Loucy (cell line): ENCODE data around the gene EXOSC3.

Experiments
- H2AFZ ChIP-seq: fragments of 200-600 bp; sonication (generic); 2 replicates; pipeline ENCODE4 v1.6.0; 2016; ENCODE audit warnings: antibody characterized with exemption, mild to moderate bottlenecking, low read length, moderate library complexity
- H3F3A ChIP-seq: fragments of 200-600 bp; 2 replicates; pipeline ENCODE4 v1.6.0; 2016; ENCODE audit warnings: antibody characterized with exemption, low read depth, mild to moderate bottlenecking
- H3K27me3 ChIP-seq: fragments of 200-600 bp; sonication (generic); 2 replicates; pipeline ENCODE4 v1.6.1; 2014; ENCODE audit warnings: low read length, mild to moderate bottlenecking; ENCODE audit not compliant: insufficient read depth, poor library complexity, severe bottlenecking
- H3K36me3 ChIP-seq: fragments of 200-600 bp; sonication (generic); 2 replicates; pipeline ENCODE4 v1.6.1; 2016; ENCODE audit warnings: low read length; ENCODE audit not compliant: insufficient read depth
- H3K4me1 ChIP-seq: fragments of 200-600 bp; sonication (generic); 2 replicates; pipeline ENCODE4 v1.5.1; 2014; ENCODE audit warnings: low read length, mild to moderate bottlenecking; ENCODE audit not compliant: insufficient read depth, poor library complexity, severe bottlenecking
- H3K4me2 ChIP-seq: fragments of 200-600 bp; sonication (generic); 2 replicates; pipeline ENCODE4 v1.6.0; 2014; ENCODE audit warnings: antibody characterized with exemption, low read length, low read depth, mild to moderate bottlenecking; ENCODE audit not compliant: poor library complexity, severe bottlenecking
- H3K4me3 ChIP-seq: fragments of 200-600 bp; sonication (generic); 2 replicates; pipeline ENCODE4 v1.5.1; 2014; ENCODE audit warnings: low read length, mild to moderate bottlenecking, mixed read lengths; ENCODE audit not compliant: poor library complexity, severe bottlenecking
- H3K79me2 ChIP-seq: fragments of 200-600 bp; sonication (generic); 2 replicates; pipeline ENCODE4 v1.6.1; 2014; ENCODE audit warnings: low read length; ENCODE audit not compliant: insufficient read depth
- H3K9ac ChIP-seq: fragments of 200-600 bp; sonication (generic); 2 replicates; pipeline ENCODE4 v1.6.0; 2014; ENCODE audit warnings: mild to moderate bottlenecking, low read depth, low read length, moderate library complexity; ENCODE audit not compliant: poor library complexity, severe bottlenecking
- H3K9me2 ChIP-seq: fragments of 200-600 bp; sonication (generic); replicated peaks from 2 replicates; pipeline ENCODE4 v1.6.1; 2016; ENCODE audit warnings: low read depth, low read length, mixed read lengths
- H3K9me3 ChIP-seq: fragments of 200-600 bp; sonication (generic); 2 replicates; pipeline ENCODE4 v1.6.1; 2014; ENCODE audit warnings: mild to moderate bottlenecking, antibody characterized with exemption, low read length, low read depth; ENCODE audit not compliant: insufficient read depth
- H4K20me1 ChIP-seq: fragments of 200-600 bp; sonication (generic); 2 replicates; pipeline ENCODE4 v1.6.0; 2014; ENCODE audit warnings: antibody characterized with exemption, low read length, mild to moderate bottlenecking; ENCODE audit not compliant: insufficient read depth, poor library complexity, severe bottlenecking
- EZH2phosphoT487 ChIP-seq: fragments of 200-600 bp; IDR thresholded peaks from 2 replicates; pipeline ENCODE4 v1.6.1; 2018; ENCODE audit warnings: antibody characterized with exemption, mild to moderate bottlenecking, moderate library complexity, borderline replicate concordance
- TF ChIP-seq, protein P1 (sequence below): fragments of 200-600 bp; sonication (generic); conservative IDR thresholded peaks from 2 replicates; pipeline ENCODE4 v1.5.1; 2014; ENCODE audit warnings: mild to moderate bottlenecking, antibody characterized with exemption, low read length

EXOSC3 gene

GRCh38 chr9:37761511-37761910 is 23.4 kb downstream of the EXOSC3 start:
- no peak overlapping the region for H2AFZ ChIP-seq
- no peak overlapping the region for H3K4me3 ChIP-seq

GRCh38 chr9:37760416-37761161 is 24.3 kb downstream of the EXOSC3 start:
- no peaks in the 10 kb centered on the region for H3K9me3 ChIP-seq
- TF ChIP-seq EZH2phosphoT487: no peak
- TF ChIP-seq, protein P1, sequence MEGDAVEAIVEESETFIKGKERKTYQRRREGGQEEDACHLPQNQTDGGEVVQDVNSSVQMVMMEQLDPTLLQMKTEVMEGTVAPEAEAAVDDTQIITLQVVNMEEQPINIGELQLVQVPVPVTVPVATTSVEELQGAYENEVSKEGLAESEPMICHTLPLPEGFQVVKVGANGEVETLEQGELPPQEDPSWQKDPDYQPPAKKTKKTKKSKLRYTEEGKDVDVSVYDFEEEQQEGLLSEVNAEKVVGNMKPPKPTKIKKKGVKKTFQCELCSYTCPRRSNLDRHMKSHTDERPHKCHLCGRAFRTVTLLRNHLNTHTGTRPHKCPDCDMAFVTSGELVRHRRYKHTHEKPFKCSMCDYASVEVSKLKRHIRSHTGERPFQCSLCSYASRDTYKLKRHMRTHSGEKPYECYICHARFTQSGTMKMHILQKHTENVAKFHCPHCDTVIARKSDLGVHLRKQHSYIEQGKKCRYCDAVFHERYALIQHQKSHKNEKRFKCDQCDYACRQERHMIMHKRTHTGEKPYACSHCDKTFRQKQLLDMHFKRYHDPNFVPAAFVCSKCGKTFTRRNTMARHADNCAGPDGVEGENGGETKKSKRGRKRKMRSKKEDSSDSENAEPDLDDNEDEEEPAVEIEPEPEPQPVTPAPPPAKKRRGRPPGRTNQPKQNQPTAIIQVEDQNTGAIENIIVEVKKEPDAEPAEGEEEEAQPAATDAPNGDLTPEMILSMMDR: no peak
- H3K9me2 ChIP-seq: no peaks in the 10 kb centered on the region
- H3K27me3 ChIP-seq: no peaks in the 10 kb centered on the region
- H3K9ac ChIP-seq: no peak overlapping the region
- no peaks in the 10 kb centered on the region for H3K36me3 ChIP-seq
- peaks cover under 1% of the 10 kb centered on the region for H3K4me1 ChIP-seq
- H3F3A ChIP-seq: no peaks in the 10 kb centered on the region
- H2AFZ ChIP-seq: no peak overlapping the region
- no peaks in the 10 kb centered on the region for H3K79me2 ChIP-seq
- no peak overlapping the region for H3K4me2 ChIP-seq
- no peak overlapping the region for H3K4me3 ChIP-seq
- no peaks in the 10 kb centered on the region for H4K20me1 ChIP-seq

More at GRCh38 chr9:37761511-37761910, 23.4 kb downstream of the EXOSC3 start:
- no peaks in the 10 kb centered on the region for H4K20me1 ChIP-seq
- H3K79me2 ChIP-seq: no peaks in the 10 kb centered on the region
- TF ChIP-seq, protein P1: no peak
- no peak for TF ChIP-seq EZH2phosphoT487
- no peaks in the 10 kb centered on the region for H3K4me1 ChIP-seq
- no peaks in the 10 kb centered on the region for H3K36me3 ChIP-seq
- no peaks in the 10 kb centered on the region for H3K9me3 ChIP-seq
- H3K9me2 ChIP-seq: no peaks in the 10 kb centered on the region
- no peaks in the 10 kb centered on the region for H3K27me3 ChIP-seq
- H3F3A ChIP-seq: no peaks in the 10 kb centered on the region
- H3K9ac ChIP-seq: no peak overlapping the region
- no peak overlapping the region for H3K4me2 ChIP-seq

DNA sequence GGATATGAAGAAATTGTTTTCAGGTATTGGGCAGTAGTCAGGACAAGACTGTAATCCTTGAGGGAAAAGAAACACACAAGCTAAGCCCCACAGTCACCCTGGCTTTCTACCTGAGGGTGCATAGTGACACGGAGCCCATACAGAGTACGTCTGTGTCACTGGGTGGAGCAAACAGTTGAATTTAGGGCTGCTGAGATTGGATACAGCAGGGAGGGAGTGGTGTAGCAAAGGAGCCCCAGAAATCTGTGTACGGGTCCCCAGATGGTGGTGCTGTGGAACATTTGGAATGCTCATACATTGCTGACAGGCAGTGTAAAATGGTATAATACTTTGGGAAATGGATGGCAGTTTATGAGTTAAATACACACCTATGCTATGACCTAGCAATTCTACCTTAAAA is 26.1 kb downstream of the EXOSC3 start:
- Histone ChIP-seq H3K36me3 (no peaks in the 10 kb centered on the region), H3K79me2 (peaks cover 11% of the 10 kb centered on the region), H2AFZ (no peak overlapping the region), H3K9me2 (no peaks in the 10 kb centered on the region), H3F3A (no peaks in the 10 kb centered on the region), H3K27me3 (no peaks in the 10 kb centered on the region), H3K9me3 (no peaks in the 10 kb centered on the region), H3K9ac (no peak overlapping the region), H3K4me2 (no peak overlapping the region), H3K4me3 (no peak overlapping the region), H3K4me1 (peaks cover 11% of the 10 kb centered on the region), H4K20me1 (peaks cover 5% of the 10 kb centered on the region)
- TF ChIP-seq EZH2phosphoT487: no peak
- TF ChIP-seq, protein P1: no peak
